Measurements from ENCODE around the gene NUP35. TPM values are rescaled to one million over a fixed set of nuclear protein-coding genes. Genes with fewer than 3 reads are reported as not detected.

The NUP35 gene
- total RNA-seq, 1 donor from 2014 or later, result 11.3 TPM

Other genes with a start within 250 kb of the NUP35 start
- 164 and 167 TPM in 2 replicates for gene NCKAP1, start 86.0 kb upstream of the NUP35 start, total RNA-seq
- 3.1 and 3.7 TPM in 2 replicates for gene DUSP19, start 45.7 kb upstream of the NUP35 start, total RNA-seq